Activated CD4-positive, alpha-beta T cell treated with anti-CD3 and anti-CD28 coated beads, Interleukin-10, Interleukin-2, amounts not matched to agents 100 ng/mL and 50 ng/mL, durations not matched to agents 16 hours and 8 hours (primary cell): ENCODE results near the gene SLC25A18.

Experiments
- DNase-seq: peaks from one replicate; pipeline ENCODE4 v3.0.0-alpha.2; 2020

Gene SLC25A18

GRCh38 chr22:17570851-17571631 lies 7.7 kb downstream of the SLC25A18 start:
- no peak for DNase-seq

- DNase-seq: no peak
These were observed 11.9 kb downstream of the SLC25A18 start for GRCh38 chr22:17575151-17575550.

- no peak for DNase-seq
These were observed 12.4 kb downstream of the SLC25A18 start for GRCh38 chr22:17575681-17576080.

GRCh38 chr22:17576470-17576869 lies 13.2 kb downstream of the SLC25A18 start:
- peak; percentile 48 for DNase-seq

- no peak for DNase-seq
These were observed 14.9 kb downstream of the SLC25A18 start for GRCh38 chr22:17578136-17578754.

DNA sequence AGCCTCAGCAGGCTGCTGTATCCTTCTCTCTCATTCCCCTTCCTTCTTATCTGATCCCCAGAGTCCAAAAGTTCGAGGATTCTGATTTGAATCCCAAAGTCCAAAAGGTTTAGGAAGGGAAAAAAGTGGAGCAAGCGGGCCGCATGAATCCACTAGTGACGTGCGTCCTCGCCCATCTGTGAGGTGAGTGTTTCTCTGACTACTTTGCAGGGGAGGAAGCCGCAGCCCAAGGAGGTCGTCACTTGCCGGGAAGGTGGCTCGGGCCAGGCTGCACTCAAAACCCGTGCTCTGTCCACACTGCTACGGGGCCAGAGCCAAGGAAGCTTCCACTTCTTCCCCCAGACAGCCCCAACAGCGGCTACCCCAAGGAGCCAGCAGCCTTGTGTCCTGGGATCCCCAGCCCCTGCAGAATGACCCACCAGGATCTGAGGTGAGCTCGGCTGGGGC lies 16.3 kb downstream of the SLC25A18 start:
- DNase-seq: no peak

GRCh38 chr22:17580441-17581031 lies 17.2 kb downstream of the SLC25A18 start:
- no peak for DNase-seq

- DNase-seq: no peak
These were observed 17.8 kb downstream of the SLC25A18 start for GRCh38 chr22:17581056-17581455.

DNA sequence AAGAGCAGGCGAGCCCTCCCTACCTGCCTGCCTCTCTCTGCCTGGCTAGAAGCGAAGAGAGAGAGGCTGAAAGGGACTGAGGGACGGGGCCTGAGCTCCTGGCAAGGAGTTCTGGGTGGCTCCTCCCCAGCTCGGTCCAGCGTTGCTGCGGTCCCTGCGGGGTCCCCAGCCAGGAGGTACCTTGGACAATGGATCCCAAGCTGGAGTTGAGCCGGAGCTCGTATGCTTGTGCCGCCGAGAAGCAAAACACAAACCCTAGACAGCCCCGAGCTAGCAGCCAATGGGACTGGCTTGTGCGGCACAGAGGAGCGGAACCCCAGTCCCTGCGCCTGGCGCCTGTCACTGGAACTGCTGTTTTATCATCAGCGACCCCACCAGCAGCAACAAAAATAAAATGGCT lies 18.3 kb downstream of the SLC25A18 start:
- DNase-seq: no peak

DNA sequence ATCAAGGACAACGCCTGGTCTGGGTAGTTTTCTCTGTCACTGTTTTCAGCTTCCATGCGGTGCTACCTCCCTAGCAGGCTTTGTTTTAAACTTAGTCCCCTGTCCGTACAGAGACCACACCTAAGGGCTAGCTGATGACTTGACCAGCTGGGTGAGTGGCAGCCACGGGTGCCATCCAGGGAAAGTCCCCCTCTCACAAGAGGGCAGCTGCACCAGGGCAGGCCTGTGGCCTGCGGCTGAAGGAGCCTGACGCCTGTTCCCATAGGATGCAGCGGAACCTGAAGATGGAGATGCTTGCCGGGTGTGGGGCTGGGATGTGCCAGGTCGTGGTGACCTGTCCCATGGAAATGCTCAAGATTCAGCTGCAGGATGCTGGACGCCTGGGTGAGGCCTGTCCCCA lies 19.9 kb downstream of the SLC25A18 start:
- no peak for DNase-seq

- DNase-seq: no peak
These were observed 23.6 kb downstream of the SLC25A18 start for GRCh38 chr22:17586831-17587440.

DNA sequence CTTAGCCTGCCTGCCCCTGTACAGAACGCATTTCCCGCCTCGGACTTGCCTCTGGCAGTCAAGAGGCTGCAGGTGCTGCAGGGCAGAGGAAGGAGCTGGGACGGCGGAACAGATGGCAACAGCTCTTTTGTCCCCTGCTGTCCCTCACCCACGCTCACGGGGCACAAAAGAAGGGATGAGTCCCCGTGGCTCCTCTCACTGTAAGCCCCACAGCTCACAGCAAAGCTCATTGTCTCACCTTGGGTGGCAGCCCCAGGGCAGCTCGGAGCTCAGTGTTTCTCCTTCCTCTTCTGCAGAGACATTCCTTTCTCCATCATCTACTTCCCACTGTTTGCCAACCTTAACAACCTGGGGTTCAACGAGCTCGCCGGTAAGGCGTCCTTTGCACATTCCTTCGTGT lies 24.3 kb downstream of the SLC25A18 start:
- no peak for DNase-seq

DNA sequence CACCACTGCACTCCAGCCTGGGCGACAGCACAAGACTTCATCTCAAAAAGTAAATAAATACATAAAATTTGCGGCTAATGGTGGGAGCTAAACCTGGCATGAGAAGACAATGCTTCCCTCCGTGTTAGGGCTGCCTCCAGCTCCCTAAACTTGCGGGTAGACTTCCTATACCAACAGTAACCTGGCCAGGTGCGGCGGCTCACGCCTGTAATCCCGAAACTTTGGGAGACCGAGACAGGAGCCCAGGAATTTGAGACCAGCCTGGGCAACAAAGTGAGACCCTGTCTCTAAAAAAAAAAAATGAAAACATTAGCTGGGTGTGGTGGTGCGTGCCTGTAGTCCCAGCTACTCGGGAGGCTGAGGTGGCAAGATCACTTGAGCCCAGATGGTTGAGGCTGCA lies 25.3 kb downstream of the SLC25A18 start:
- DNase-seq: no peak

DNA sequence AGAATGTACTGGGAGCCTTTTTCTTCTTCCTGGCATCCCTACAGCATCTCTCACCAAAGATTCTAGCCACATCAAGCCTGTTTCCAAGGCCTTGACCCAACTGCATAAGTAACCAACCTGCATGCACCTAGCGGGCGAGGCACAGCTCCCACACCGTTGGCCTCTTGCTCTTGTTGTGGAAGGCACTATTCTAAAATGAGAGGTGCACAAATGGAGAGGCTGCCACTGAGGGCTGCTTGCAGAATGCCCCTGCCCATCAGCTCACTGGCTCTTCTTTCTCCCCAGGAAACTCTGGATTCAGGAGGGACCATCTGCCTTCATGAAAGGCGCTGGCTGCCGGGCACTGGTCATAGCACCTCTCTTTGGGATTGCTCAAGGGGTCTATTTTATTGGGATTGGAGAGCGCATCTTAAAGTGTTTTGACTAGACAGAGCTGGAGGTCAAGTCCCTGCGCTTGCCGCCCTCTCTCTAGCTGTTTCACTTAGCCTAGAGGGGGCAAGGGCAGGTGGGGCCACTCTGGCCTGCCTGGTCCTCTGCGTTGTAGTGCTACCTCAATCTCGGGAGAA lies 26.6 kb downstream of the SLC25A18 start:
- no peak for DNase-seq

GRCh38 chr22:17590586-17590985 lies 27.3 kb downstream of the SLC25A18 start:
- DNase-seq: no peak

DNA sequence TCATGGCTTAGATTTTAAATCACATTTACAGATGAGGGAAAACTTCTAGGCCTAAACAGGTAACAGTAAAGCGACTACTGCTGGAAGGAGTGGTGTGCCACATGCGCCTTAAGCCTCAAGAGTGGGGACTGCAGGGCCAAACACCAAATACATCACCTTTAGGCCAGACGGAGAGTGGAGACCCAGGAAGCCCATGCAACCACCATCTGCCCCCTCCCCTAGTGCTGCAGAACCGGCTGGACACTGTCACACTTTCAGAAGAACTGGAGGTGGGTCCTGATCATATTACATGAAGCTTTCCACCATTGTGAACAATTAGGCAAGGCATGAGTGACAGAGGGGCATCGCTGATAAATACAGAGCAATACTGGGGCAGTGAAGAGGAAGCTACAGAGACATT lies 28.9 kb downstream of the SLC25A18 start:
- DNase-seq: no peak

DNA sequence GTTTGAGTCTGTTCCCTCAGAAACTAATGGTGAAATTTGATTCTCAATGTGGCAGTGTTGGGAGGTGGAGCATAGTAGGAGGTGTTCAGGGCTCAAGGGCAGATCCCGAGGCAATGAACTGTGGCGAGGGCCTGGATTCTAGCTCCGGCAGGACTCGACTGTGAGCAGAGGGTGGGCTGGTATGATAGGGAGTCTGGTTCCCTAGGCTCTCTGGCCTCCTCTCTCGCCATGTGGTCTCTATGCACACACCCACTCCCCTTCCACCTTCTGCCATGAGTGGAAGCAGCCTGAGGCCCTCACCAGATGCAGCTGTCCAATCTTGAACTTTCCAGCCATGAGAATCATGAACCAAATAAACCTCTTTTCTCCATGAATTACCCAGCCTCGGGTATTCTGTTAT lies 32.9 kb downstream of the SLC25A18 start:
- DNase-seq: no peak

GRCh38 chr22:17597217-17597616 lies 33.9 kb downstream of the SLC25A18 start:
- DNase-seq: peak; percentile 17

- no peak for DNase-seq
These were observed 35.0 kb downstream of the SLC25A18 start for GRCh38 chr22:17598318-17598717.

GRCh38 chr22:17601031-17601430 lies 37.7 kb downstream of the SLC25A18 start:
- no peak for DNase-seq

DNA sequence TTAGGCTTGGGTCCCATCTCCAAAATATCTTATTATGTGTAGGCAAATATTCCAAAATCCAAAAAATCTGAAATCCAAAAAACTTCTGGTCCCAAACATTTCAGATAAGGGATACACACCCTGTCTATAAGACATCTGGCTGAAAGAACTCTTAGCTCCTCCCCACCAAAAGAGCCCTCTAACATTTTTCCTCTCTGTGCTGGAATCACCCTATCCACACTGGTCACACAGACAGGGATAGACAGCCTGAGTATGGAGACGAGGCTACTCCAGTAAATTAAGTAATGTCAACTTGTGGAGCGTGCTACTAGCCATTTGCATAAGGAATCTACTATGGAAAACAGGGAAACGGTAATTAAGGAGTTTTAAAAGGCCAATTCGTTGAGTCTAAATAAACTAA lies 40.4 kb downstream of the SLC25A18 start:
- no peak for DNase-seq

- no peak for DNase-seq
These were observed 43.2 kb downstream of the SLC25A18 start for GRCh38 chr22:17606496-17606895.

GRCh38 chr22:17607891-17608521 lies 44.7 kb downstream of the SLC25A18 start:
- DNase-seq: peak; percentile 43
